GM21360 (cell line): ENCODE data around the gene USP34.
"Not testable (repeated sequence)": the region's sequence is repeated elsewhere in the genome, so short reads cannot be mapped to it uniquely, and the experiment has no call there.

Experiments
- ATAC-seq: cut with Tn5 transposase; IDR thresholded peaks from one replicate; pipeline ENCODE4 v1.9.1; 2021; ENCODE audit warnings: mild to moderate bottlenecking, moderate library complexity; ENCODE audit not compliant: unreplicated experiment

USP34 gene

GRCh38 chr2:61470965-61471904 is at the start of gene USP34:
USP34 (minus strand) TSS chr2:61471087; CDS start chr2:61470692, 395 bp downstream.
- ATAC-seq: peak; percentile 72

GRCh38 chr2:61520261-61520660 is 49.4 kb upstream of the USP34 start:
- ATAC-seq: no peak

- no peak for ATAC-seq
Measured at GRCh38 chr2:61512768-61513398, 42.0 kb upstream of the USP34 start.

GRCh38 chr2:61510674-61511671 is 40.1 kb upstream of the USP34 start:
- no peak for ATAC-seq

GRCh38 chr2:61504949-61505348 is 34.1 kb upstream of the USP34 start:
- ATAC-seq: no peak

- no peak for ATAC-seq
Measured at GRCh38 chr2:61499060-61499459, 28.2 kb upstream of the USP34 start.

GRCh38 chr2:61493523-61493942 is 22.6 kb upstream of the USP34 start:
- no peak for ATAC-seq

- ATAC-seq: no peak
Measured at GRCh38 chr2:61492476-61492875, 21.6 kb upstream of the USP34 start.

- no peak for ATAC-seq
Measured at GRCh38 chr2:61485281-61485680, 14.4 kb upstream of the USP34 start.

- no peak for ATAC-seq
Measured at GRCh38 chr2:61478086-61478485, 7.2 kb upstream of the USP34 start.

GRCh38 chr2:61476929-61477589 is 6.2 kb upstream of the USP34 start:
- ATAC-seq: not testable (repeated sequence)

GRCh38 chr2:61471905-61472805 is 1.3 kb upstream of the USP34 start:
- ATAC-seq: no peak

GRCh38 chr2:61470122-61470951 is 550 bp downstream of the USP34 start:
- peak; percentile 27 for ATAC-seq

GRCh38 chr2:61469424-61470121 is 1.3 kb downstream of the USP34 start:
- no peak for ATAC-seq

GRCh38 chr2:61468231-61468630 is 2.7 kb downstream of the USP34 start:
- not testable (repeated sequence) for ATAC-seq

GRCh38 chr2:61465045-61465444 is 5.8 kb downstream of the USP34 start:
- no peak for ATAC-seq

GRCh38 chr2:61463769-61464475 is 7.0 kb downstream of the USP34 start:
- no peak for ATAC-seq
